ENCODE data around the gene CAPN8.
A peak's percentile ranks its signal among the peaks of the same experiment; 100 is the strongest.

CAPN8 gene

GRCh38 chr1:223703668-223704013 is 38.1 kb upstream of the CAPN8 start:
- intact Hi-C loops (cut with DNase I; ENCODE audit: low total_unique reads): no loop called here
- no peak for DNase-seq
- Histone ChIP-seq H3K36me3 (no peaks in the 10 kb centered on the region), H3K27ac (peak overlapping the region; percentile 86 to 89), H3K27me3 (no peaks in the 10 kb centered on the region), H3K4me3 (no peak overlapping the region), H3K4me1 (peaks cover 0 to 96% (median 66%) of the 10 kb centered on the region in 4 donors), H3K9me3 (no peaks in the 10 kb centered on the region)
- TF ChIP-seq CTCF (IDR thresholded peaks at IDR 0.05): no peak

GRCh38 chr1:223702735-223703667 is 37.5 kb upstream of the CAPN8 start:
- Histone ChIP-seq H3K27ac (peak overlapping the region; percentile 86 to 89), H3K4me3 (peak overlapping the region; percentile 30 to 38), H3K27me3 (no peaks in the 10 kb centered on the region), H3K9me3 (no peaks in the 10 kb centered on the region), H3K36me3 (no peaks in the 10 kb centered on the region), H3K4me1 (peaks cover 0 to 95% (median 66%) of the 10 kb centered on the region in 4 donors)
- intact Hi-C loops (cut with DNase I; ENCODE audit: low total_unique reads): no loop called here
- no peak for DNase-seq
- TF ChIP-seq CTCF (IDR thresholded peaks at IDR 0.05): no peak

- intact Hi-C loops (cut with DNase I; ENCODE audit: low total_unique reads): no loop called here
- no peak for TF ChIP-seq CTCF (IDR thresholded peaks at IDR 0.05)
- Histone ChIP-seq H3K36me3 (no peaks in the 10 kb centered on the region), H3K4me1 (peaks cover 0 to 76% (median 48%) of the 10 kb centered on the region in 4 donors), H3K27me3 (no peaks in the 10 kb centered on the region), H3K9me3 (no peaks in the 10 kb centered on the region), H3K27ac (peak overlapping the region; percentile 86 to 89), H3K4me3 (peak overlapping the region; percentile 30 to 38)
- peak; percentile 51 to 84 for DNase-seq
These were observed 35.6 kb upstream of the CAPN8 start for GRCh38 chr1:223700942-223701637.

GRCh38 chr1:223700388-223700918 is 35.0 kb upstream of the CAPN8 start:
- H3K4me3 ChIP-seq: peak overlapping the region in 1 of 2 donors; percentile 30
- H3K36me3 ChIP-seq: no peaks in the 10 kb centered on the region
- H3K4me1 ChIP-seq: peaks cover 0 to 70% (median 43%) of the 10 kb centered on the region in 4 donors
- H3K9me3 ChIP-seq: no peaks in the 10 kb centered on the region
- peak overlapping the region; percentile 86 to 89 for H3K27ac ChIP-seq
- intact Hi-C loops (cut with DNase I; ENCODE audit: low total_unique reads): no loop called here
- no peaks in the 10 kb centered on the region for H3K27me3 ChIP-seq
- no peak for TF ChIP-seq CTCF (IDR thresholded peaks at IDR 0.05)
- DNase-seq: no peak

GRCh38 chr1:223695941-223696340 is 30.4 kb upstream of the CAPN8 start:
- Histone ChIP-seq H3K27me3 (no peaks in the 10 kb centered on the region), H3K36me3 (no peaks in the 10 kb centered on the region), H3K27ac (no peak overlapping the region), H3K9me3 (no peaks in the 10 kb centered on the region), H3K4me1 (peaks cover 0 to 28% (median 24%) of the 10 kb centered on the region in 4 donors), H3K4me3 (no peak overlapping the region)
- no peak for DNase-seq
- intact Hi-C loops (cut with DNase I; ENCODE audit: low total_unique reads): no loop called here
- no peak for TF ChIP-seq CTCF (IDR thresholded peaks at IDR 0.05)

Measured in tibial artery (tissue), 4 donors.